ENCODE results near the gene CARD10.
"Not testable (repeated sequence)": the region's sequence is repeated elsewhere in the genome, so short reads cannot be mapped to it uniquely, and the experiment has no call there.

The CARD10 gene

DNA sequence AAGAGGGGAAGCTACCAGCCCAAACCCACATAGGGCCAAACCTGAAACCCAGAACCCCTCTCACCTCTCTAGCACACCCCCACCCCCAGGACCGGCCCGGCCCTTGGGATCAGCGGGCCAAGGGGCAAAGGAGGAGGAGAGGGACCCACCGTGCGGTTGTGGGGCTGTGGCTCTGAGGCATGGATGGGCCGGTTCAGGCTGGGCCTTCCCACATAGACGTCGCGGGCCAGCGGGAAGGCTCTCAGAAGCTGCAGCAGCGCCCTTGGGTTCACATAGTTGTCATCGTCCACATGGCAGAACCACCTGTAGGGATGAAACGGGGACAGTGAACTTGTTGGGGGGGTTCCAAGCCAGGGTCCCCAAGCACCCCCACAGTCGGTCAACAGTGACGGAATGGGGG is 40.0 kb downstream of the CARD10 start:
- H3K9ac ChIP-seq (ENCODE audit: low read depth in 1 of 2, low read length in 2 of 2), result no peak overlapping the region
- H3K27ac ChIP-seq (ENCODE audit: low read depth, low read length), result no peak overlapping the region
- H3K4me1 ChIP-seq (ENCODE audit: control insufficient read depth in 1 of 2, insufficient read depth in 2 of 2, low read length in 2 of 2), result peaks cover 0 to 13% of the 10 kb centered on the region in 2 donors
- H3K4me3 ChIP-seq (ENCODE audit: low read depth in 1 of 2, low read length in 2 of 2), result no peak overlapping the region
- H3K36me3 ChIP-seq (ENCODE audit: control insufficient read depth in 1 of 2, insufficient read depth in 2 of 2, low read length in 2 of 2), result peaks cover 0 to 12% of the 10 kb centered on the region in 2 donors
- H3K27me3 ChIP-seq (ENCODE audit: control insufficient read depth in 1 of 2, insufficient read depth in 2 of 2, low read length in 2 of 2), result no peaks in the 10 kb centered on the region
- no peaks in the 10 kb centered on the region for H3K9me3 ChIP-seq (ENCODE audit: control insufficient read depth in 1 of 2, low read length in 2 of 2)

DNA sequence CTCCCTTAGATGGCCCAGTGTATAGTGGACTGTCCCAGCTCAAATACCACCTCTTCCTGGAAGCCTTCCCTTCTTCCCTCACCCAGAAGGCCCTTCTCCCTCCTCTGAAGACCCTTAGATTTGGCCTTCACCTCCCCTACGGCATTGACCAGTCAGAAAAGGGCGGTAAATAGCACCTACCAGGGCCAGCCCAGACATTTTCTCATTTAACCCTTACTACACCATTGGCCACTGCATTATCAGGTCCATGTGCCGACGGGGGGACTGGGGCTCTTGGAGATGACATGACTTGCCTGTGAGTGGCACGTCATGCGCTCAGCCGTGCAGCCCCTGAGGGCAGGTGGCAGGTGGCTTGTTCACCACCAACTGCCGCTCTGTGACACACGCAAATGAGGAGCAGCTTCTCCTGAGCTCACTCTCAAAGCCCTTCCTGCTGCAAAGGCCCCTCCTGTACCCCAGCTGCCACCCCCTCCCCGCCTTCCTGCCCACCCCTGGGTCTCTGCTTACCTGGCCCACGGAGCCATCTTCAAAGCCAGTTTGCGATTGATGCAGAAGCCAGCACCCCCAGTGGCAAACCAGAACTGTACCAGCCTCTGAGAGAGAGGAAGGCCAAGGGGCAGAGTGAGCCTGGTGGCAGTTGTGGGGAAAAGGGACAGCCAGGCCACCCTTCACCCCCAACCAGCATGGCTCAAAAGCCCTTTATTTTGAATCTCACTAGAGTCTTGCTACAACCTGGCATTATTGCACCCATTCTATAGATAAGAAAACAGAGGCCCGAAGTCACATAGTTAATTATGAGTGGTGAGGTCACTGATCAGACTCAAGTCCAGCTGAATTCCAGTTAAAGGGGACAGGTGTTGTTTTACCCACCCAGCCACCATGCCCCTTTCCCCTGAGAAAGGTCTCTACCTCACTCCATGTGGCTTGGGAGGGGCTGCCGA is 42.6 kb downstream of the CARD10 start:
- H3K9ac ChIP-seq (ENCODE audit: low read depth in 1 of 2, low read length in 2 of 2), result no peak overlapping the region
- no peaks in the 10 kb centered on the region for H3K4me1 ChIP-seq (ENCODE audit: control insufficient read depth in 1 of 2, insufficient read depth in 2 of 2, low read length in 2 of 2)
- no peaks in the 10 kb centered on the region for H3K27me3 ChIP-seq (ENCODE audit: control insufficient read depth in 1 of 2, insufficient read depth in 2 of 2, low read length in 2 of 2)
- no peak overlapping the region for H3K4me3 ChIP-seq (ENCODE audit: low read depth in 1 of 2, low read length in 2 of 2)
- H3K9me3 ChIP-seq (ENCODE audit: control insufficient read depth in 1 of 2, low read length in 2 of 2), result no peaks in the 10 kb centered on the region
- H3K36me3 ChIP-seq (ENCODE audit: control insufficient read depth in 1 of 2, insufficient read depth in 2 of 2, low read length in 2 of 2), result peaks cover 0 to 12% of the 10 kb centered on the region in 2 donors
- no peak overlapping the region for H3K27ac ChIP-seq (ENCODE audit: low read depth, low read length)

DNA sequence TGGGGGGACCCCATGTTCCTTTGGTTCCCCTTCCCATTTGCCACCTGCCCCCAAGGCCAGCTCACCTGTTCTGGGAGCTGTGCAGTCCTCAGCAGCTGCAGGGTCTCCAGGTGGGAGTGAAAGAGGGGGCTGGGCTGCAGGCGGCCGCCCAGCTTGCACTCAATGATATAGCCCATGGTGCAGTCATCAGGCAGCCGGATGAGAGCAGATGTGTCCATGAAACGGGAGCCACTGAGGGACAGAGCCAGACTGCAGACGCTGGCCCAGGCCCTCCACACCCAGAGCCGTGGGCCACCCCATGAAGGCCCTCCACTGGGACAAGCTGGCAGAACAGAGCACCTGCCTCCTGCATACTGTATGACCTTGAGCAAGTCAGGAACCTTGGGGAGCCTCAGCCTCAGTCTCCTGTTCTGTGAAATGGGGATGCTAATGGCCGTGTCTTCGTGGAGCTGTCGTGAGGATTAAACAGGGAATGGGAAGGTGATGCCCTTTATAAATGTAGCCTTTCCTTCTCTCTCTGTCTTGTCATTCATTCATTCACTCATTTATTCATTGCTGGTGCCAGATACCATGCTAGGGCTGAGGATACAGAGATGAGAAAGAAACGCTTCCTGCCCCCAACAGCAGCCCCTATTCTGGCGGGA is 44.6 kb downstream of the CARD10 start:
- Histone ChIP-seq H3K27ac (ENCODE audit: low read depth, low read length) (no peak overlapping the region), H3K9ac (ENCODE audit: low read depth in 1 of 2, low read length in 2 of 2) (no peak overlapping the region), H3K27me3 (ENCODE audit: control insufficient read depth in 1 of 2, insufficient read depth in 2 of 2, low read length in 2 of 2) (no peaks in the 10 kb centered on the region), H3K4me3 (ENCODE audit: low read depth in 1 of 2, low read length in 2 of 2) (no peak overlapping the region), H3K9me3 (ENCODE audit: control insufficient read depth in 1 of 2, low read length in 2 of 2) (no peaks in the 10 kb centered on the region), H3K4me1 (ENCODE audit: control insufficient read depth in 1 of 2, insufficient read depth in 2 of 2, low read length in 2 of 2) (peaks cover 6 to 8% of the 10 kb centered on the region in 2 donors), H3K36me3 (ENCODE audit: control insufficient read depth in 1 of 2, insufficient read depth in 2 of 2, low read length in 2 of 2) (peaks cover 0 to 12% of the 10 kb centered on the region in 2 donors)

DNA sequence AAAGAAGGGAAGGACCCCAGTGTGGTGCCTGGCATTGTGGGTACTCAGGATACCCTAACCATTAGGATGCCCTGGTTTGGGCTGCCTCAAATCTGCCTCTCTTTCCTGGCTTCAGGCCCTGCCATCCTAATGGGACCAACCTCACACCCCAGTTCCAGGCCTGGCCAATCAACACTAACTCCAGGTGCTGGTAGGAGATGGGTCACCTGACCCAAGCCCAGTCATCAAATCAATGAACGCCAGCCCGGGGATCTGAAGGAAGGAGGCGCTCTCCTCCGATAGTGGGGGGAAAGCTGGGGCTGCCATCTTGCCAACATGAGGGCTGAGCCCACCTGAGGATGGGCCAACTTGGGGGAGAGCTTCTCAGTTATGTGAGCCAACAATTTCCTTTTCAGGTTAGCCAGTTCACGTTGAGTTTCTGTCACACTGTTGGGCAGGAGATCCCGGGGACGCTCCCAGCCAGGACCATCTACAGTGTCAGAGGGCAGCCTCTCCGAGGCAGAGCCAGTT is 45.7 kb downstream of the CARD10 start:
- H3K36me3 ChIP-seq (ENCODE audit: control insufficient read depth in 1 of 2, insufficient read depth in 2 of 2, low read length in 2 of 2), result peaks cover 0 to 6% of the 10 kb centered on the region in 2 donors
- H3K9me3 ChIP-seq (ENCODE audit: control insufficient read depth in 1 of 2, low read length in 2 of 2), result no peaks in the 10 kb centered on the region
- peaks cover 11% of the 10 kb centered on the region in 2 donors for H3K4me1 ChIP-seq (ENCODE audit: control insufficient read depth in 1 of 2, insufficient read depth in 2 of 2, low read length in 2 of 2)
- no peaks in the 10 kb centered on the region for H3K27me3 ChIP-seq (ENCODE audit: control insufficient read depth in 1 of 2, insufficient read depth in 2 of 2, low read length in 2 of 2)
- no peak overlapping the region for H3K27ac ChIP-seq (ENCODE audit: low read depth, low read length)
- H3K4me3 ChIP-seq (ENCODE audit: low read depth in 1 of 2, low read length in 2 of 2), result no peak overlapping the region
- no peak overlapping the region for H3K9ac ChIP-seq (ENCODE audit: low read depth in 1 of 2, low read length in 2 of 2)

DNA sequence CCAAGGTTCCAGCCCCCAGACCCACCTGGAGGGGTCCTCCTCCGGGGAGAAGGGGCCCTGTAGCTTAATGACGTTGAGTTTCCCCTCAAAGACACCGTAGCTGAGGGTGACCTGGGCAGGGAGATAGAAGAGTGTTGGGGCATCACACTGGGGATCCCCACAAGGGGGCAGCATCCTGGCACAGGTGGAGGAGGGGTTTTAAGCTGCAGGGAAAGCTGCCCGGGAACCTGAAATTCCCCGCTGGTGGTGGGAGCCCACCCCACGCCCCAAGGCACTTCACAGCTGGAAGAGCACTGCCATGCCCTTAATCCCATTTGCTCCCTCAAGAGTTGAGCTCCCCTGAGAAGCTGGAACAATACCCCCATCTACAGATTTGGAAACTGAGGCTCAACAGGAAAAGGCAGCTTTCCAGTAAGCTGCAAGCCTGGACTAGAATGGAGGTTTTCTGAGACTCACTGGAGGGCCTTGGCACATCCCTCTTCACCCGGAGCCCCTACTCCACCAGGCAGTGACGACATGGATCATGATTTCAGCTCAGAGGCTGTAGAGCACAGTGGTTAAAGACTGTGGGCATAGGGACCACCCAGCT is 46.7 kb downstream of the CARD10 start:
- H3K36me3 ChIP-seq (ENCODE audit: control insufficient read depth in 1 of 2, insufficient read depth in 2 of 2, low read length in 2 of 2), result peaks cover 0 to 4% of the 10 kb centered on the region in 2 donors
- no peaks in the 10 kb centered on the region for H3K9me3 ChIP-seq (ENCODE audit: control insufficient read depth in 1 of 2, low read length in 2 of 2)
- H3K27ac ChIP-seq (ENCODE audit: low read depth, low read length), result no peak overlapping the region
- no peaks in the 10 kb centered on the region for H3K27me3 ChIP-seq (ENCODE audit: control insufficient read depth in 1 of 2, insufficient read depth in 2 of 2, low read length in 2 of 2)
- no peak overlapping the region for H3K9ac ChIP-seq (ENCODE audit: low read depth in 1 of 2, low read length in 2 of 2)
- peaks cover 11 to 16% of the 10 kb centered on the region in 2 donors for H3K4me1 ChIP-seq (ENCODE audit: control insufficient read depth in 1 of 2, insufficient read depth in 2 of 2, low read length in 2 of 2)
- no peak overlapping the region for H3K4me3 ChIP-seq (ENCODE audit: low read depth in 1 of 2, low read length in 2 of 2)

DNA sequence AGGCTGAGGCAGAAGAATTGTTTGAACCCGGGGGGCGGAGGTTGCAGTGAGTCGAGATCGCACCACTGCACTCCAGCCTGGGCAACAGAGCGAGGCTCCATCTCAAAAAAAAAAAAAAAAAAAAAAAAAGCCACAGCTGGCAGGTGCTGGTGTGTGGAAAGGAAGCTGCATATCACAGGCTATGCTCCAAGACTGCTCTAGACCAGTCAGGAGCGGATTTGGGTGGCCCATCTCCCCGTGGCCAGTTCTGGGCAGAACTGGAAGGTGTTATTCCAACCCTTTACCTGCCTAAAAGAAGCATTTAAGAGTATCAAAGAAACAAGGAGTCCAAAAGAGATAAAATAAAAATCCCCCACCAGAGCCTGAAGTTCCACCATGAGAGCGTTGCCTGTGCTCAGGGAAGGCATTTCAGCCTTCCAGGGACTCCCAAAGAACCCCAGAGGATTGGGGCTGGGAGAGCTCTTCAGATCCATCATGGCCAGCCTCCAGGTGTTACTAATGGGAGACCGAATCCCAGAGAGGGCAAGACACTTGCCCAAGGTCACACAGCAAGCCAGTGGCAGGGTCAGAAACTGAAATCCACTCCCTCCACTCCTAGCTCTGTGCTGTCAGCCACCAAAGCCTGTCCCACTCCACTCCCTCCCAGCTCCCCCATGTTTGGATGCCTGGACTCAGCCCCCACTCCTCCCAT is 47.3 kb downstream of the CARD10 start:
- Histone ChIP-seq H3K27me3 (ENCODE audit: control insufficient read depth in 1 of 2, insufficient read depth in 2 of 2, low read length in 2 of 2) (no peaks in the 10 kb centered on the region), H3K9me3 (ENCODE audit: control insufficient read depth in 1 of 2, low read length in 2 of 2) (no peaks in the 10 kb centered on the region), H3K27ac (ENCODE audit: low read depth, low read length) (no peak overlapping the region), H3K36me3 (ENCODE audit: control insufficient read depth in 1 of 2, insufficient read depth in 2 of 2, low read length in 2 of 2) (peaks cover 0 to 4% of the 10 kb centered on the region in 2 donors), H3K4me1 (ENCODE audit: control insufficient read depth in 1 of 2, insufficient read depth in 2 of 2, low read length in 2 of 2) (peaks cover 11 to 16% of the 10 kb centered on the region in 2 donors), H3K4me3 (ENCODE audit: low read depth in 1 of 2, low read length in 2 of 2) (no peak overlapping the region), H3K9ac (ENCODE audit: low read depth in 1 of 2, low read length in 2 of 2) (no peak overlapping the region)

DNA sequence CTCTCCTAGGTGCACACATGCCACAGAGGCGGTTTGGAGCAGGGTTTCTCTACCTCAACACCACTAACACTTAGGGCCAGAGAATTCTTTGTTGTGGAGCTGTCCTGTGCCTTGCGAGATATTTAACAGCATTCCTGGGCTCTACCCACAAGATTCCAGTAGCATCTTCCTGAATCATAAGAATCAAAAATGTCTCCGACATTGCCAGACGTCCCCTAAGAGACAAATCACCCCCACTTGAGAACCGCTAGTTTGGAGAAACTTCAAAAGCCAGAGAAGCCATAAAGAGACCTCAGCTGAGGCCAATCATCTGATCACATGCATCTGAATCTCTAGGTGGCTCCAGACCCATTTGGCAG is 49.1 kb downstream of the CARD10 start:
- Histone ChIP-seq H3K4me1 (ENCODE audit: control insufficient read depth in 1 of 2, insufficient read depth in 2 of 2, low read length in 2 of 2) (peaks cover 11 to 16% of the 10 kb centered on the region in 2 donors), H3K9ac (ENCODE audit: low read depth in 1 of 2, low read length in 2 of 2) (no peak overlapping the region), H3K27ac (ENCODE audit: low read depth, low read length) (no peak overlapping the region), H3K27me3 (ENCODE audit: control insufficient read depth in 1 of 2, insufficient read depth in 2 of 2, low read length in 2 of 2) (no peaks in the 10 kb centered on the region), H3K36me3 (ENCODE audit: control insufficient read depth in 1 of 2, insufficient read depth in 2 of 2, low read length in 2 of 2) (peaks cover 0 to 6% of the 10 kb centered on the region in 2 donors), H3K4me3 (ENCODE audit: low read depth in 1 of 2, low read length in 2 of 2) (no peak overlapping the region), H3K9me3 (ENCODE audit: control insufficient read depth in 1 of 2, low read length in 2 of 2) (no peaks in the 10 kb centered on the region)

DNA sequence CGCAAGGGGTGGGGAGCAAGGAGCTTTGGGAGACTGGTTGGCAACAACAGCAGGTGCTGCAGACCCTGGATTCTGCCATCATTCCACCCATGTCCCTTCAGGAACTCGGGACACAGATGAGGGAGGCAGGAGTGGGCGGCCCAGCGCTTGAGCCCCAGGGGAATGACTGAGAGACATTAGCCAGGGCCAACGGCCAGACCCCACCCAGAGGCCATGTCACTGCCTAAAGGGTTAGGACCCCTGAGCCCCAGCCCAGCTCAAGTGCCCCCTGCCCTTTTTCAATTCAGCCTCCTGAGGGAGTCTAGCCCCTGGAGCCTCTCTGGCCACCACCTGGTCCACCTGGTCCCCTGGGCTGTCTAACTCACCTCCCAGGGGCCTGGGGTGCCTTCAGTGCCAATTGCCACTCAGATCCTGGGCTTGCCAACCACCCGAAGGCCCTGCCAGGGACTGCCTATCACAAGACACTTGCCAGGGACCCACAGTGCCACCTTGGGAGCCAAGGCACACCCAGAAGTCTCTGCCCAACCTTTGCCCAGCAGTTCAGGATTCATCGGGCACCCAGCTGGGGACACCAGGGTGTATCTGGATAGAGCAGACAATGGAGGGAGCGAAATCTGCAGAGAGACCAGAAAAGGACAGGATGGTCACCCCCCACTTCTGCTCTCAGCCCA is 49.7 kb downstream of the CARD10 start:
- no peaks in the 10 kb centered on the region for H3K27me3 ChIP-seq (ENCODE audit: control insufficient read depth in 1 of 2, insufficient read depth in 2 of 2, low read length in 2 of 2)
- peaks cover 11 to 16% of the 10 kb centered on the region in 2 donors for H3K4me1 ChIP-seq (ENCODE audit: control insufficient read depth in 1 of 2, insufficient read depth in 2 of 2, low read length in 2 of 2)
- no peak overlapping the region for H3K4me3 ChIP-seq (ENCODE audit: low read depth in 1 of 2, low read length in 2 of 2)
- H3K36me3 ChIP-seq (ENCODE audit: control insufficient read depth in 1 of 2, insufficient read depth in 2 of 2, low read length in 2 of 2), result peaks cover 0 to 6% of the 10 kb centered on the region in 2 donors
- H3K27ac ChIP-seq (ENCODE audit: low read depth, low read length), result no peak overlapping the region
- no peak overlapping the region for H3K9ac ChIP-seq (ENCODE audit: low read depth in 1 of 2, low read length in 2 of 2)
- H3K9me3 ChIP-seq (ENCODE audit: control insufficient read depth in 1 of 2, low read length in 2 of 2), result no peaks in the 10 kb centered on the region

DNA sequence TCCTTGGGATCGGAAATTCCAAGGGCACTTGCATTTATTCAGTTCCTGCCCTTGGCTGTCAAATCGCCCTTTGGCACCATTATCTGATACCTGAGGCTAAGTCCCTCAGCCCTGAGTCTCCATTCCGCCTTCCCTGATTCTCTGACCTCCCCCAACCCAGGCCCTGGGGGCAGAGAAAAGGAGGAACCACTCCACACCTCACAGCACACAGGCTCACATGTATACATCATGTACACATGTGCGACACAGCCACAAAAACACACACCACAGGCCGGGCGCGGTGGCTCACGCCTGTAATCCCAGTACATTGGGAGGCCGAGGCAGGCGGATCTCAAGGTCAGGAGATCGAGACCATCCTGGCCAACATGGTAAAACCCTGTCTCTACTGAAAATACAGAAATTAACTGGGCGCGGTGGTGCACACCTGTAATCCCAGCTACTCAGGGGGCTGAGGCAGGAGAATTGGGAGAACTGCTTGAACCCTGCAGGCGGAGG is 51.0 kb downstream of the CARD10 start:
- peaks cover 11 to 16% of the 10 kb centered on the region in 2 donors for H3K4me1 ChIP-seq (ENCODE audit: control insufficient read depth in 1 of 2, insufficient read depth in 2 of 2, low read length in 2 of 2)
- not testable (repeated sequence) for H3K9me3 ChIP-seq (ENCODE audit: control insufficient read depth in 1 of 2, low read length in 2 of 2); H3K27ac ChIP-seq (ENCODE audit: low read depth, low read length); H3K27me3 ChIP-seq (ENCODE audit: control insufficient read depth in 1 of 2, insufficient read depth in 2 of 2, low read length in 2 of 2); H3K4me3 ChIP-seq (ENCODE audit: low read depth in 1 of 2, low read length in 2 of 2); H3K9ac ChIP-seq (ENCODE audit: low read depth in 1 of 2, low read length in 2 of 2); H3K36me3 ChIP-seq (ENCODE audit: control insufficient read depth in 1 of 2, insufficient read depth in 2 of 2, low read length in 2 of 2)

Data from duodenal mucosa (tissue), 2 donors.